DMS79 (cell line): ENCODE measurements around the gene HOXA2.

Experiments used
- DNase-seq: peaks from one replicate; lab custom pipeline; 2025; lab: John Stamatoyannopoulos, UW

Gene HOXA2

GRCh38 chr7:27111751-27112277, 9.3 kb upstream of the HOXA2 start:
- no peak for DNase-seq

GRCh38 chr7:27111042-27111750, 8.7 kb upstream of the HOXA2 start:
- no peak for DNase-seq

GRCh38 chr7:27110186-27111031, 7.9 kb upstream of the HOXA2 start:
- DNase-seq: no peak

- DNase-seq: no peak
Observed at GRCh38 chr7:27109466-27110185, 7.1 kb upstream of the HOXA2 start.

GRCh38 chr7:27108390-27109127, 6.1 kb upstream of the HOXA2 start:
- DNase-seq: no peak

- DNase-seq: no peak
Observed at GRCh38 chr7:27107391-27108381, 5.2 kb upstream of the HOXA2 start.

GRCh38 chr7:27106901-27107240, 4.4 kb upstream of the HOXA2 start:
- DNase-seq: no peak

- no peak for DNase-seq
Observed at GRCh38 chr7:27106181-27106900, 3.9 kb upstream of the HOXA2 start.

GRCh38 chr7:27105301-27106031, 3.0 kb upstream of the HOXA2 start:
- DNase-seq: no peak

- no peak for DNase-seq
Observed at GRCh38 chr7:27104341-27105058, 2.0 kb upstream of the HOXA2 start.

GRCh38 chr7:27103489-27104226, 1.2 kb upstream of the HOXA2 start:
- no peak for DNase-seq

GRCh38 chr7:27101957-27102580, 414 bp downstream of the HOXA2 start:
- no peak for DNase-seq

GRCh38 chr7:27101171-27101956, 1.1 kb downstream of the HOXA2 start:
- DNase-seq: no peak

- no peak for DNase-seq
Observed at GRCh38 chr7:27100694-27101170, 1.8 kb downstream of the HOXA2 start.

- no peak for DNase-seq
Observed at GRCh38 chr7:27099453-27100370, 2.8 kb downstream of the HOXA2 start.
